ENCODE measurements around the gene FAM107B. TPM values are rescaled to one million over a fixed set of nuclear protein-coding genes. Genes with fewer than 3 reads are reported as not detected.
"Not testable (repeated sequence)": the region's sequence is repeated elsewhere in the genome, so short reads cannot be mapped to it uniquely, and the experiment has no call there.

FAM107B gene
- total and polyA plus RNA-seq, 2 of the 8 experiments (the other 6 are each of a cell fraction or from before 2014, with no cell fraction given), result 7.5 to 28.1 TPM

GRCh38 chr10:14712991-14713424 is 61.7 kb downstream of the FAM107B start:
- H3K18ac ChIP-seq (ENCODE audit: extremely low read depth, low read length), result no peak overlapping the region
- H3K4ac ChIP-seq (replicated peaks; ENCODE audit: insufficient read length, low read depth, low read length), result no peak overlapping the region
- no peak overlapping the region for H2BK5ac ChIP-seq (ENCODE audit: low read depth, low read length)
- peaks cover 0 to 8% of the 10 kb centered on the region in 2 experiments; a peak in 1 of 4 replicates for H3K9me3 ChIP-seq (ENCODE audit: insufficient read depth in 2 of 2, low read depth in 1 of 2, low read length in 1 of 2)
- H3K4me3 ChIP-seq (ENCODE audit: extremely low read depth in 1 of 4, insufficient read depth in 2 of 4, low read depth in 3 of 4, low read length in 4 of 4), result no peak overlapping the region
- no peak overlapping the region for H4K8ac ChIP-seq (ENCODE audit: extremely low read depth, insufficient read depth, low read length)
- no peak overlapping the region for H3K56ac ChIP-seq (replicated peaks; ENCODE audit: insufficient read length, low read depth, low read length)
- no peak overlapping the region for H2BK15ac ChIP-seq (ENCODE audit: low read length)
- no peak overlapping the region for H3K27ac ChIP-seq (ENCODE audit: low read depth, low read length)
- H3K36me3 ChIP-seq (ENCODE audit: control insufficient read depth in 2 of 4, insufficient read depth in 4 of 4, low read length in 3 of 4), result no peaks in the 10 kb centered on the region
- DNase-seq (ENCODE audit: low read depth in 1 of 2, low spot score in 2 of 2), result no peak
- H3K79me2 ChIP-seq (ENCODE audit: control insufficient read depth in 1 of 2, insufficient read depth in 2 of 2, low read length in 2 of 2), result no peaks in the 10 kb centered on the region
- no peak overlapping the region for H2AFZ ChIP-seq (ENCODE audit: low read length)
- WGBS, 2 experiments (ENCODE audit: extremely low coverage in 1 of 2, insufficient coverage in 1 of 2, insufficient read length in 1 of 2, insufficient replicate concordance in 2 of 2, low coverage in 1 of 2, low lambda C conversion rate in 2 of 2, missing lambda C conversion rate in 1 of 2), result 94% methylated on average over 5 of the region's 5 CpGs; no CpG with 5 or more reads in 1 of the 2 experiments
- no peak overlapping the region for H2BK120ac ChIP-seq (replicated peaks; ENCODE audit: low read depth, low read length)
- TF ChIP-seq MAX (IDR thresholded peaks at IDR 0.05) (no peak), TBP (IDR thresholded peaks at IDR 0.05; ENCODE audit: low read depth, low read length) (no peak)
- no peak overlapping the region for H2AK5ac ChIP-seq (ENCODE audit: low read depth, low read length)
- CTCF ChIA-PET (ENCODE audit: partially characterized antibody), result interaction anchor here (1.3 to 1.4 kb wide), 2 partner anchors 13 to 110 kb away, joined by 4 read pairs; no protein-coding TSS in a partner anchor
- no peak overlapping the region for H3K9ac ChIP-seq (replicated peaks in 1 of 4; ENCODE audit: extremely low read depth in 1 of 4, low read depth in 3 of 4, low read length in 3 of 4)
- H2BK20ac ChIP-seq (ENCODE audit: low read length), result no peak overlapping the region
- no peak overlapping the region for H2BK12ac ChIP-seq (ENCODE audit: low read depth, low read length)
- H3K23ac ChIP-seq (ENCODE audit: insufficient read length), result no peak overlapping the region
- no peaks in the 10 kb centered on the region for H3K27me3 ChIP-seq (replicated peaks in 1 of 4; ENCODE audit: control insufficient read depth in 3 of 4, extremely low read depth in 1 of 4, insufficient read depth in 3 of 4, low read length in 3 of 4)
- no peak overlapping the region for H4K5ac ChIP-seq (ENCODE audit: insufficient read length, low read depth, low read length)
- no peak overlapping the region for H3K14ac ChIP-seq (ENCODE audit: insufficient read length)
- POLR2A ChIA-PET (ENCODE audit: partially characterized antibody), result no interaction called here
- H4K20me1 ChIP-seq (replicated peaks in 1 of 2; ENCODE audit: control insufficient read depth in 1 of 2, insufficient read depth in 2 of 2, low read length in 2 of 2), result no peaks in the 10 kb centered on the region
- H3K4me2 ChIP-seq (ENCODE audit: insufficient read depth in 1 of 2, low read depth in 2 of 2, low read length in 2 of 2), result no peak overlapping the region
- H3K23me2 ChIP-seq (ENCODE audit: low read depth, low read length), result no peaks in the 10 kb centered on the region
- H3K4me1 ChIP-seq (replicated peaks in 1 of 4; ENCODE audit: control insufficient read depth in 3 of 4, insufficient read depth in 4 of 4, low read length in 3 of 4), result no peaks in the 10 kb centered on the region
- no peak overlapping the region for H4K91ac ChIP-seq (replicated peaks; ENCODE audit: insufficient read length, low read length)
- H3K79me1 ChIP-seq (ENCODE audit: low read depth, low read length), result no peaks in the 10 kb centered on the region
- no peak for FAIRE-seq

DNA sequence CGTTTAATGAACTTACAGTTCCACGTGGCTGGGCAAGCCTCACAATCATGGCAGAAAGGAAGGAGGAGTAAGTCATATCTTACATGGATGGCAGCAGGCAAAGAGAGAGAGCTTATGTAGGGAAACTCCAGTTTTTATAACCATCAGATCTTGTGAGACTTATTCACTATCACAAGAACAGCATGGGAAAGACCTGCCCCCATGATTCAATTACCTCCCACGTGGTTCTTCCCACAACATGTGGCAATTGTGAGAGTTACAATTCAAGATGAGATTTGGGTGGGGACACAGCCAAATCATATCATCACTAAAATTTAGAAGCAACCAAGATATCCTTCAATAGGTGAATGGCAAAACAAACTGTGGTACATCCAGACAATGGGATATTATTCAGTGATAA is 65.4 kb downstream of the FAM107B start:
- H2AFZ ChIP-seq (ENCODE audit: low read length); H4K5ac ChIP-seq (ENCODE audit: insufficient read length, low read depth, low read length); H4K91ac ChIP-seq (replicated peaks; ENCODE audit: insufficient read length, low read length); H3K56ac ChIP-seq (replicated peaks; ENCODE audit: insufficient read length, low read depth, low read length); H3K79me1 ChIP-seq (ENCODE audit: low read depth, low read length); H3K9me3 ChIP-seq (ENCODE audit: insufficient read depth in 2 of 2, low read depth in 1 of 2, low read length in 1 of 2); H2BK20ac ChIP-seq (ENCODE audit: low read length); H2BK15ac ChIP-seq (ENCODE audit: low read length); H2BK5ac ChIP-seq (ENCODE audit: low read depth, low read length); H2BK12ac ChIP-seq (ENCODE audit: low read depth, low read length); H3K14ac ChIP-seq (ENCODE audit: insufficient read length); H3K4ac ChIP-seq (replicated peaks; ENCODE audit: insufficient read length, low read depth, low read length); FAIRE-seq; H3K4me2 ChIP-seq (ENCODE audit: insufficient read depth in 1 of 2, low read depth in 2 of 2, low read length in 2 of 2); H3K23ac ChIP-seq (ENCODE audit: insufficient read length); H3K4me3 ChIP-seq (ENCODE audit: extremely low read depth in 1 of 4, insufficient read depth in 2 of 4, low read depth in 3 of 4, low read length in 4 of 4); H3K27ac ChIP-seq (ENCODE audit: low read depth, low read length); POLR2A ChIA-PET (ENCODE audit: partially characterized antibody); DNase-seq (ENCODE audit: low read depth in 1 of 2, low spot score in 2 of 2); CTCF ChIA-PET (ENCODE audit: partially characterized antibody); H3K79me2 ChIP-seq (ENCODE audit: control insufficient read depth in 1 of 2, insufficient read depth in 2 of 2, low read length in 2 of 2); H4K8ac ChIP-seq (ENCODE audit: extremely low read depth, insufficient read depth, low read length); H3K23me2 ChIP-seq (ENCODE audit: low read depth, low read length); H3K36me3 ChIP-seq (ENCODE audit: control insufficient read depth in 2 of 4, insufficient read depth in 4 of 4, low read length in 3 of 4); H3K27me3 ChIP-seq (replicated peaks in 1 of 4; ENCODE audit: control insufficient read depth in 3 of 4, extremely low read depth in 1 of 4, insufficient read depth in 3 of 4, low read length in 3 of 4); H3K4me1 ChIP-seq (replicated peaks in 1 of 4; ENCODE audit: control insufficient read depth in 3 of 4, insufficient read depth in 4 of 4, low read length in 3 of 4); H2AK5ac ChIP-seq (ENCODE audit: low read depth, low read length); H2BK120ac ChIP-seq (replicated peaks; ENCODE audit: low read depth, low read length); H3K9ac ChIP-seq (replicated peaks in 1 of 4; ENCODE audit: extremely low read depth in 1 of 4, low read depth in 3 of 4, low read length in 3 of 4); H4K20me1 ChIP-seq (replicated peaks in 1 of 2; ENCODE audit: control insufficient read depth in 1 of 2, insufficient read depth in 2 of 2, low read length in 2 of 2); H3K18ac ChIP-seq (ENCODE audit: extremely low read depth, low read length): not testable (repeated sequence)
- WGBS, 2 experiments (ENCODE audit: extremely low coverage in 1 of 2, insufficient coverage in 1 of 2, insufficient read length in 1 of 2, insufficient replicate concordance in 2 of 2, low coverage in 1 of 2, low lambda C conversion rate in 2 of 2, missing lambda C conversion rate in 1 of 2), result 83% methylated on average over 3 of the region's 3 CpGs; no CpG with 5 or more reads in 1 of the 2 experiments

All from H1 (cell line).